ENCODE results near the gene SLC39A9. TPM values are rescaled to one million over a fixed set of nuclear protein-coding genes. Genes with fewer than 3 reads are reported as not detected.

Gene SLC39A9
- total and polyA plus RNA-seq, 2 experiments from 2014 or later = 23.7 to 36.8 TPM

DNA sequence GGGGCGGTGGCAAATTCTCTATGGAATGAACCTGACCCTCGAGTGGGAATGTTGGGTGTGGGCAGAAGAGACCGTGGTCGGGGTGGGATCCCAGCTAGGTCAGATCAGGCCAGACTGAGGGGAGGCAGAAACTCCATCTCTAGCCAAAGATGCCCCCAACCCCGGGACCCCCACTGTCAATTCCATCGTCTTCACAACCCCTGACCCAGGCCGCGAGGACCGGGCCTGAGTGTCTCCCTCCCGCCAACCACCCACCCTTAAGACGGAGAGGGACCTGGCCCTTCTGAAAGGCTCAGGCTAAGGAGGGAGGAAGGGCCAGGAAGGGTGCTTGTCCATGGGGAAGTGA lies 86.8 kb downstream of the SLC39A9 start:
- peaks cover 4% of the 10 kb centered on the region for H3K4me1 ChIP-seq (ENCODE audit: low read depth)
- DNase-seq (ENCODE audit: low read depth in 1 of 2, low spot score in 1 of 2) = no peak
- H3K4me3 ChIP-seq = no peak overlapping the region
- no peaks in the 10 kb centered on the region for H3K9me3 ChIP-seq (ENCODE audit: low read depth)
- TF ChIP-seq, protein P1, sequence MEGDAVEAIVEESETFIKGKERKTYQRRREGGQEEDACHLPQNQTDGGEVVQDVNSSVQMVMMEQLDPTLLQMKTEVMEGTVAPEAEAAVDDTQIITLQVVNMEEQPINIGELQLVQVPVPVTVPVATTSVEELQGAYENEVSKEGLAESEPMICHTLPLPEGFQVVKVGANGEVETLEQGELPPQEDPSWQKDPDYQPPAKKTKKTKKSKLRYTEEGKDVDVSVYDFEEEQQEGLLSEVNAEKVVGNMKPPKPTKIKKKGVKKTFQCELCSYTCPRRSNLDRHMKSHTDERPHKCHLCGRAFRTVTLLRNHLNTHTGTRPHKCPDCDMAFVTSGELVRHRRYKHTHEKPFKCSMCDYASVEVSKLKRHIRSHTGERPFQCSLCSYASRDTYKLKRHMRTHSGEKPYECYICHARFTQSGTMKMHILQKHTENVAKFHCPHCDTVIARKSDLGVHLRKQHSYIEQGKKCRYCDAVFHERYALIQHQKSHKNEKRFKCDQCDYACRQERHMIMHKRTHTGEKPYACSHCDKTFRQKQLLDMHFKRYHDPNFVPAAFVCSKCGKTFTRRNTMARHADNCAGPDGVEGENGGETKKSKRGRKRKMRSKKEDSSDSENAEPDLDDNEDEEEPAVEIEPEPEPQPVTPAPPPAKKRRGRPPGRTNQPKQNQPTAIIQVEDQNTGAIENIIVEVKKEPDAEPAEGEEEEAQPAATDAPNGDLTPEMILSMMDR (IDR thresholded peaks at IDR 0.05; ENCODE audit: low read depth, low read length) = no peak
- no peak overlapping the region for H3K27ac ChIP-seq
- no peaks in the 10 kb centered on the region for H3K36me3 ChIP-seq
- peaks cover 88% of the 10 kb centered on the region for H3K27me3 ChIP-seq

DNA sequence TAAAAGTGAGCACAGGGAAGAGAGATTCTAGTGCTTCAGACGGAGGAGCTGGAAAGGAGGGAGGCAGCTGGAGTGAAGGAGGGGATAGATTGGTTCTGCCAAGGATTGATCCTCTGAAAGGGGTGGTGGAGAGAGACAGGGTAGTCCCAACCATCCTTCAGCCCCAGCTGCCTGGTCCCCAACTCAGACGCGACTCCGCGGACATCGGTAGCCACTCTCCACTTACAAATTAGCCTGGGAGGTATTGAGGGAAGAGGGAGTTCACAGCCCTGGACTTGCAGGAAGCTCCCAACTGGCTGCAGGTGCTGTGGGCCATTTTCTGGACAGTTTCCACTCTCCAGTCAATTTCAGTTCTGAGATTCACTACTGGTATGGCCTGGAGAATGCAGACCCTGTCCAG lies 87.2 kb downstream of the SLC39A9 start:
- Histone ChIP-seq H3K9me3 (ENCODE audit: low read depth) (no peaks in the 10 kb centered on the region), H3K36me3 (no peaks in the 10 kb centered on the region), H3K4me1 (ENCODE audit: low read depth) (peaks cover 4% of the 10 kb centered on the region), H3K27me3 (peaks cover 84% of the 10 kb centered on the region), H3K27ac (no peak overlapping the region), H3K4me3 (no peak overlapping the region)
- no peak for DNase-seq (ENCODE audit: low read depth in 1 of 2, low spot score in 1 of 2)
- TF ChIP-seq, protein P1 (IDR thresholded peaks at IDR 0.05; ENCODE audit: low read depth, low read length) = no peak

DNA sequence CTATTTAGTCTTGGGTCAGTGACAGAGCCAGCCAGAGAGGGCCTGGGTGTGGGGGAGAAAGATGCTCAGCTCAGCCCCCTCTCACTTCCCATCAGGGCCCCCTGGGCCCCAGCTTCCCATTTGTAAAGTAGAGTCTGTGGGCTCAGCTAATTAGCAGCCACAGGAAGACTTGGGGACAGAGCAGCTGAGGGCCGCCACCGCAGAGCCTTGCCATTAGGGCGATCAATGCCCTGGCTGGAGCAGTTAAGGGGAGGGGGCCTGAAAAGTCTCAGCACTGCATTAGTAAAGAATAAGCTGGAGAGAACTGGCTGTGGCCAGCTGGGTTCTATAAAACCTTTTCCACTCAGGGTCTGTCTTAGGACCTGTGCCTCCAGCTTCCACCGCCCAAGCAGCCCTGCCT lies 88.7 kb downstream of the SLC39A9 start:
- H3K36me3 ChIP-seq = no peaks in the 10 kb centered on the region
- no peak for DNase-seq (ENCODE audit: low read depth in 1 of 2, low spot score in 1 of 2)
- peaks cover 74% of the 10 kb centered on the region for H3K27me3 ChIP-seq
- no peak overlapping the region for H3K27ac ChIP-seq
- no peak overlapping the region for H3K4me3 ChIP-seq
- H3K4me1 ChIP-seq (ENCODE audit: low read depth) = peaks cover 4% of the 10 kb centered on the region
- TF ChIP-seq, protein P1 (IDR thresholded peaks at IDR 0.05; ENCODE audit: low read depth, low read length) = no peak
- no peaks in the 10 kb centered on the region for H3K9me3 ChIP-seq (ENCODE audit: low read depth)

DNA sequence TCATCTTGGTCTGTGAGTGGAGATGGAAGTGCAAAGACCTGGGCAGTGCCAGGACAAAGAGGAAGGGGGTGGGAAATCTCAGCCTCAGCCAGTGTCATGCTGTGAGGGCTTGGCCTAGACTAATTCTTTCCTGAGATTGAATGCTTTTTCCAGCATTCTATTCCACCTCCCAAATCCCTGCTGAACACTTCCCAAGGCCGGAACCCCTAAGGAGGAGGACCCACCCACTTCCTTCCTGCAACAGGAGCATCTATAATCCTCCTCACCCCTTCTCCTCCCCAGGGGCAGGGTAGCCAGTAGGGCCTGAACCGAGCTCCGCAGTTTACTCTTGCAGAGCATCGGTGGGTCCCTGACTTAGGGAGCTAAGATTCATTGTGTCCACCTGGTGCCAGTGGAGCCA lies 89.3 kb downstream of the SLC39A9 start:
- no peak for DNase-seq (ENCODE audit: low read depth in 1 of 2, low spot score in 1 of 2)
- TF ChIP-seq, protein P1 (IDR thresholded peaks at IDR 0.05; ENCODE audit: low read depth, low read length) = no peak
- no peak overlapping the region for H3K27ac ChIP-seq
- H3K4me3 ChIP-seq = no peak overlapping the region
- H3K4me1 ChIP-seq (ENCODE audit: low read depth) = peaks cover 4% of the 10 kb centered on the region
- no peaks in the 10 kb centered on the region for H3K36me3 ChIP-seq
- H3K27me3 ChIP-seq = peaks cover 68% of the 10 kb centered on the region
- no peaks in the 10 kb centered on the region for H3K9me3 ChIP-seq (ENCODE audit: low read depth)

DNA sequence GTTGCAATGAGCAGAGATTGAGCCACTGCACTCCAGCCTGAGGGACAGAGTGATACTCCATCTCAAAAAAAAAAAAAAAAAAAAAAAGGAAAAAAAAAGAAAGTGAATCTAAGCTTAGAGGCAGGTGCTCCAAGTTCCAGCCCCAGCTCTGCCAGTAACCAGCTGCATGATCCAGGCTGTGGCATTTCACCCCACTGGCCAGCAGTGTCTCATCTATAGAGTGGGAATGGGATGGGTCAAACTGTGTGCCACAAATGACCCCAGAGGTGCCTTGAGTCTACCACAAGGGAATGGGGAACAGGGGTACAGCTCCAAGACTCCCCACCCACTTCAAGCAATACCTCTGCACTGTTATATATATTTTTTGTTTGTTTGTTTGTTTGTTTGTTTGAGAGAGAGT lies 91.0 kb downstream of the SLC39A9 start:
- no peak for DNase-seq (ENCODE audit: low read depth in 1 of 2, low spot score in 1 of 2)
- Histone ChIP-seq H3K27me3 (peaks cover 51% of the 10 kb centered on the region), H3K27ac (no peak overlapping the region), H3K36me3 (no peaks in the 10 kb centered on the region), H3K4me3 (no peak overlapping the region), H3K4me1 (ENCODE audit: low read depth) (peaks cover 4% of the 10 kb centered on the region), H3K9me3 (ENCODE audit: low read depth) (no peaks in the 10 kb centered on the region)
- TF ChIP-seq, protein P1 (IDR thresholded peaks at IDR 0.05; ENCODE audit: low read depth, low read length) = no peak

Data from cardiac muscle cell (in vitro differentiated cells and primary cell).